Measurements from ENCODE around the gene FAM76B.

DNA sequence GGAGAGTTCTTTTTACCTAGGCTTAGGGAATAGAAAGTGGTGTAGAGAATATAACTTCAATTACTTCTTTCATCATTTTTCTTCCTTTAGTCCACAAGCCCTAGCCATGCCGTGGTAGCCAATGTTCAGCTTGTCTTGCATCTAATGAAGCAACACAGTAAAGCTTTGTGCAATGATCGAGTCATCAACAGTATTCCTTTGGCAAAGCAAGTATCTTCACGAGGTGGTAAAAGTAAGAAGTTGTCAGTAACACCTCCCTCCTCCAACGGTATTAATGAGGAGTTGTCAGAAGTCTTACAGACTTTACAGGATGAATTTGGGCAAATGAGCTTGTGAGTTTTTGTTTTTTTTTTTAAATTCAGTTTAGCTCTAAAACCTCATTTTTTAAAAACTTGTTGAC is 38.1 kb upstream of the FAM76B start:
- TF ChIP-seq SMAD9 (CRISPR knock-in tag; IDR thresholded peaks at IDR 0.05) (no peak), ESRRA (CRISPR knock-in tag; IDR thresholded peaks at IDR 0.05; ENCODE audit: low read depth) (no peak), POLR2AphosphoS5 (IDR thresholded peaks at IDR 0.05; ENCODE audit: low read depth, low read length) (no peak)
